ENCODE results near the gene GAGE12E.
"Not testable (repeated sequence)": the region's sequence is repeated elsewhere in the genome, so short reads cannot be mapped to it uniquely, and the experiment has no call there.

Gene GAGE12E

GRCh38 chrX:49589196-49589595 is 38.1 kb downstream of the GAGE12E start, which contains the start of gene GAGE2A:
Gene GAGE2A (plus strand): TSS chrX:49589496. CDS start chrX:49590651, 1,155 bp downstream.
- H3K4me3 ChIP-seq (ENCODE audit: low read depth in 1 of 2, low read length in 2 of 2); DNase-seq; H3K27ac ChIP-seq (ENCODE audit: low read length); ATAC-seq (ENCODE audit: insufficient read depth, low read depth); H3K9ac ChIP-seq (ENCODE audit: low read depth, low read length); H4K20me1 ChIP-seq (ENCODE audit: insufficient read depth, low read length); H3K9me3 ChIP-seq (ENCODE audit: insufficient read depth, low read length, severe bottlenecking); H3K79me2 ChIP-seq (ENCODE audit: insufficient read depth, low read length); H2AFZ ChIP-seq (ENCODE audit: low read depth, low read length); H3K27me3 ChIP-seq (ENCODE audit: insufficient read depth, low read length, poor library complexity); H3K4me2 ChIP-seq (ENCODE audit: insufficient read depth, low read length); H3K4me1 ChIP-seq (ENCODE audit: insufficient read depth, low read length); H3K36me3 ChIP-seq (ENCODE audit: insufficient read depth, low read length): not testable (repeated sequence)

GRCh38 chrX:49589769-49590478 is 38.8 kb downstream of the GAGE12E start:
- H3K4me1 ChIP-seq (ENCODE audit: insufficient read depth, low read length); H2AFZ ChIP-seq (ENCODE audit: low read depth, low read length); H3K36me3 ChIP-seq (ENCODE audit: insufficient read depth, low read length); H3K9ac ChIP-seq (ENCODE audit: low read depth, low read length); H3K27ac ChIP-seq (ENCODE audit: low read length); H3K9me3 ChIP-seq (ENCODE audit: insufficient read depth, low read length, severe bottlenecking); H3K27me3 ChIP-seq (ENCODE audit: insufficient read depth, low read length, poor library complexity); H3K79me2 ChIP-seq (ENCODE audit: insufficient read depth, low read length); DNase-seq; H3K4me2 ChIP-seq (ENCODE audit: insufficient read depth, low read length); H4K20me1 ChIP-seq (ENCODE audit: insufficient read depth, low read length); H3K4me3 ChIP-seq (ENCODE audit: low read depth in 1 of 2, low read length in 2 of 2); ATAC-seq (ENCODE audit: insufficient read depth, low read depth): not testable (repeated sequence)

- not testable (repeated sequence) for DNase-seq; H3K27me3 ChIP-seq (ENCODE audit: insufficient read depth, low read length, poor library complexity); H3K9me3 ChIP-seq (ENCODE audit: insufficient read depth, low read length, severe bottlenecking); H4K20me1 ChIP-seq (ENCODE audit: insufficient read depth, low read length); H3K4me1 ChIP-seq (ENCODE audit: insufficient read depth, low read length); H3K27ac ChIP-seq (ENCODE audit: low read length); H2AFZ ChIP-seq (ENCODE audit: low read depth, low read length); H3K79me2 ChIP-seq (ENCODE audit: insufficient read depth, low read length); H3K4me3 ChIP-seq (ENCODE audit: low read depth in 1 of 2, low read length in 2 of 2); H3K36me3 ChIP-seq (ENCODE audit: insufficient read depth, low read length); H3K9ac ChIP-seq (ENCODE audit: low read depth, low read length); ATAC-seq (ENCODE audit: insufficient read depth, low read depth); H3K4me2 ChIP-seq (ENCODE audit: insufficient read depth, low read length)
Observed at GRCh38 chrX:49590488-49590887, 39.4 kb downstream of the GAGE12E start.

DNA sequence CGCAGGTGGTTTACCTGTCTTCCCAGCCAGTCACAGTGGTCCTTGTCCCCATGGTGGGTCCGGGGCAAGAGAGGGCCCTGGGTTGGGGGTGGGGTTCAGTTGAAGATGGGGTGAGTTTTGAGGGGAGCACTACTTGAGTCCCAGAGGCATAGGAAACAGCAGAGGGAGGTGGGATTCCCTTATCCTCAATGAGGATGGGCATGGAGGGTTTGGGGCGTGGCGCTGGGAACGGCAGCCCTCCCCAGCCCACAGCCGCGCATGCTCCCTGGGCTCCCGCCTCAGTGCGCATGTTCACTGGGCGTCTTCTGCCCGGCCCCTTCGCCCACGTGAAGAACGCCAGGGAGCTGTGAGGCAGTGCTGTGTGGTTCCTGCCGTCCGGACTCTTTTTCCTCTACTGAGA is 47.6 kb downstream of the GAGE12E start, which contains the start of gene GAGE1:
GAGE1 (plus strand) TSS at position 301 of the 400 bp plus-strand sequence. CDS start 1,155 bp downstream, outside the sequence.
- H4K20me1 ChIP-seq (ENCODE audit: insufficient read depth, low read length); DNase-seq; H3K27ac ChIP-seq (ENCODE audit: low read length); H3K36me3 ChIP-seq (ENCODE audit: insufficient read depth, low read length); H3K4me3 ChIP-seq (ENCODE audit: low read depth in 1 of 2, low read length in 2 of 2); H3K9ac ChIP-seq (ENCODE audit: low read depth, low read length); H3K9me3 ChIP-seq (ENCODE audit: insufficient read depth, low read length, severe bottlenecking); H3K4me2 ChIP-seq (ENCODE audit: insufficient read depth, low read length); H3K27me3 ChIP-seq (ENCODE audit: insufficient read depth, low read length, poor library complexity); ATAC-seq (ENCODE audit: insufficient read depth, low read depth); H3K79me2 ChIP-seq (ENCODE audit: insufficient read depth, low read length); H3K4me1 ChIP-seq (ENCODE audit: insufficient read depth, low read length); H2AFZ ChIP-seq (ENCODE audit: low read depth, low read length): not testable (repeated sequence)
